NT2/D1 (cell line): ENCODE results near the gene BATF3.
"Not testable (repeated sequence)": the region's sequence is repeated elsewhere in the genome, so short reads cannot be mapped to it uniquely, and the experiment has no call there.

ENCODE experiments used
- DNase-seq: peaks from one replicate; pipeline ENCODE4 v3.0.0-alpha.2; 2011; ENCODE audit warnings: low read depth, low spot score
- H3K27me3 ChIP-seq: 2 replicates; pipeline ENCODE4 v1.6.0; 2011; ENCODE audit warnings: mild to moderate bottlenecking; ENCODE audit not compliant: insufficient read length, insufficient read depth
- H3K36me3 ChIP-seq: 2 replicates; pipeline ENCODE4 v1.6.1; 2011; ENCODE audit warnings: mild to moderate bottlenecking, low read length, mixed read lengths; ENCODE audit not compliant: insufficient read depth, insufficient read length
- H3K4me1 ChIP-seq: 2 replicates; pipeline ENCODE4 v1.5.1; 2011; ENCODE audit not compliant: insufficient read depth, insufficient read length
- H3K4me3 ChIP-seq: 2 replicates; pipeline ENCODE4 v1.5.1; 2011; ENCODE audit warnings: low read depth; ENCODE audit not compliant: insufficient read length
- H3K9ac ChIP-seq: 2 replicates; pipeline ENCODE4 v1.6.0; 2011; ENCODE audit warnings: low read depth; ENCODE audit not compliant: insufficient read length
- H3K9me3 ChIP-seq: 2 replicates; pipeline ENCODE4 v1.5.1; 2011; ENCODE audit warnings: mild to moderate bottlenecking, low read length; ENCODE audit not compliant: insufficient read depth
- SUZ12 ChIP-seq: IDR thresholded peaks from 2 replicates; pipeline ENCODE4 v1.6.1; 2011; ENCODE audit not compliant: insufficient read length, insufficient read depth; ENCODE audit errors: extremely low read depth
- YY1 ChIP-seq: IDR thresholded peaks from 2 replicates; pipeline ENCODE4 v1.6.1; 2011; ENCODE audit not compliant: insufficient read length, insufficient read depth
- ZNF274 ChIP-seq: IDR thresholded peaks from 2 replicates; pipeline ENCODE4 v1.6.1; 2011; ENCODE audit warnings: mild to moderate bottlenecking, low read depth, low read length

The BATF3 gene

GRCh38 chr1:212646588-212646987 is 53.1 kb downstream of the BATF3 start:
- no peak for DNase-seq
- H3K36me3 ChIP-seq: no peaks in the 10 kb centered on the region
- TF ChIP-seq YY1: no peak
- TF ChIP-seq SUZ12: no peak
- no peak for TF ChIP-seq ZNF274
- no peak overlapping the region for H3K4me3 ChIP-seq
- no peak overlapping the region for H3K9ac ChIP-seq
- H3K9me3 ChIP-seq: peaks cover 11% of the 10 kb centered on the region; the same call in 1 of the 2 replicates
- H3K4me1 ChIP-seq: no peaks in the 10 kb centered on the region
- no peaks in the 10 kb centered on the region for H3K27me3 ChIP-seq

- H3K9ac ChIP-seq: no peak overlapping the region
- H3K4me1 ChIP-seq: no peaks in the 10 kb centered on the region
- H3K27me3 ChIP-seq: no peaks in the 10 kb centered on the region
- DNase-seq: no peak
- H3K9me3 ChIP-seq: peaks cover 11% of the 10 kb centered on the region; the same call in 1 of the 2 replicates
- H3K36me3 ChIP-seq: no peaks in the 10 kb centered on the region
- no peak for TF ChIP-seq SUZ12
- no peak for TF ChIP-seq ZNF274
- no peak for TF ChIP-seq YY1
- no peak overlapping the region for H3K4me3 ChIP-seq
Measured at GRCh38 chr1:212645546-212646543, 53.8 kb downstream of the BATF3 start.

DNA sequence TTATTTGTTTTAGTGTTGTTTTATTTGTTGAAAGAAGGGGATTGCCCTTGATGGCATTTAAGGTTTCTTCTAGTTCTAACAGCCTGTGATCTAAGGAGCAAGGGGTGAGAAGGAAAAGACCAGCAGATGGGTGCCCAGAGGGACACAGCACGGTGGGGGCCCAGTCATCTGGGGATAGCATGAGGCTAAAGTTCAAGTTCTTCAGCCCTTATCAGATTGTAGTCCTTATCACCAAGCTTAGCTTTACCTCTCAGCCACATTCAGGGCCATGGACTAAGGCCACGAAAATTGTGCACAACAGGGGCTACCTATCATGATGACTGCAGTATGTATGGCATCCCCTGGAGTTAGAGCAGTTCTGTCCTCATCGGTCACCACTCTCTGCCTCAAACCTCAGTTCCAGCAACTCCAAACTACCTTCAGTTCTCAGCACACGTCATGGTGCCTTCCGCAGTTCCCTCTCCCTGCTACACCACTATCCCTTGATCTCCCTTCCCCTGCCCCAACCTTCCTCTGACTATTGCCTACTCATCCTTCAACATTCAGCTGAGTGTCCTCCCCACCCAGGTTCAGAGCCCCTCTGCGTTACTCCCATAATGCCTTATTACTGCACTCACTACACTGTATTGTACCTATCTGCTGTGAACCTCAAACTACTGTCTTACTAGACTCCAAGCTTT is 54.6 kb downstream of the BATF3 start:
- no peaks in the 10 kb centered on the region for H3K36me3 ChIP-seq
- H3K9ac ChIP-seq: no peak overlapping the region
- no peak for DNase-seq
- no peaks in the 10 kb centered on the region for H3K27me3 ChIP-seq
- peaks cover 11% of the 10 kb centered on the region; the same call in 1 of the 2 replicates for H3K9me3 ChIP-seq
- TF ChIP-seq SUZ12: no peak
- TF ChIP-seq YY1: no peak
- no peak for TF ChIP-seq ZNF274
- no peak overlapping the region for H3K4me3 ChIP-seq
- H3K4me1 ChIP-seq: no peaks in the 10 kb centered on the region

DNA sequence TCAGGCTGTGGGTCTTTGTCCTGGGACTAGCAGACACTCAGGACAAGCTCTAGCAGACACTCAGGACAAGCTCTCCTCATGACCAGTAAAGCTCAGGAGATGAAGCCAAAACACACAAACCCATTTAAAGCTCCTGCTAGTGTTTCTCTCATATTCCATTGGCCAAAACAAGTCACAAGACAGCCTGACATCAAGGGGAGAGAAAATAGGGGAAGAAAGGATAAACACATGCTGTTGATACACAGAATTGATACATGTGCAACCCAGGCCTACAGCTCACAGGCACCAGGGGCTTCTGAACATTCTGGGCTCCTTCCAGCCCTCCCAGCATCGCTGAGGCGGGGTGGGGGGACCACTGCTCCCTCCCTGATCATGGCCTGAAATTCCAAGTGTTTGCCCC is 55.8 kb downstream of the BATF3 start:
- Histone ChIP-seq H3K27me3 (no peaks in the 10 kb centered on the region), H3K4me1 (no peaks in the 10 kb centered on the region), H3K9ac (no peak overlapping the region), H3K9me3 (peaks cover 11% of the 10 kb centered on the region; the same call in 1 of the 2 replicates), H3K4me3 (no peak overlapping the region), H3K36me3 (no peaks in the 10 kb centered on the region)
- no peak for DNase-seq
- TF ChIP-seq SUZ12: no peak
- TF ChIP-seq ZNF274: no peak

- no peak for TF ChIP-seq SUZ12
- TF ChIP-seq YY1: no peak
- no peak for TF ChIP-seq ZNF274
- Histone ChIP-seq H3K4me1 (no peaks in the 10 kb centered on the region), H3K4me3 (no peak overlapping the region), H3K9me3 (peaks cover 11% of the 10 kb centered on the region; the same call in 1 of the 2 replicates), H3K9ac (no peak overlapping the region), H3K36me3 (no peaks in the 10 kb centered on the region), H3K27me3 (no peaks in the 10 kb centered on the region)
- no peak for DNase-seq
Measured at GRCh38 chr1:212641956-212642355, 57.7 kb downstream of the BATF3 start.

- H3K36me3 ChIP-seq: no peaks in the 10 kb centered on the region
- DNase-seq: no peak
- H3K4me1 ChIP-seq: no peaks in the 10 kb centered on the region
- TF ChIP-seq ZNF274 (no peak), SUZ12 (no peak), YY1 (no peak)
- no peak overlapping the region for H3K9ac ChIP-seq
- peaks cover 11% of the 10 kb centered on the region; the same call in 1 of the 2 replicates for H3K9me3 ChIP-seq
- no peak overlapping the region for H3K4me3 ChIP-seq
- H3K27me3 ChIP-seq: no peaks in the 10 kb centered on the region
Measured at GRCh38 chr1:212640223-212640878, 59.3 kb downstream of the BATF3 start.

DNA sequence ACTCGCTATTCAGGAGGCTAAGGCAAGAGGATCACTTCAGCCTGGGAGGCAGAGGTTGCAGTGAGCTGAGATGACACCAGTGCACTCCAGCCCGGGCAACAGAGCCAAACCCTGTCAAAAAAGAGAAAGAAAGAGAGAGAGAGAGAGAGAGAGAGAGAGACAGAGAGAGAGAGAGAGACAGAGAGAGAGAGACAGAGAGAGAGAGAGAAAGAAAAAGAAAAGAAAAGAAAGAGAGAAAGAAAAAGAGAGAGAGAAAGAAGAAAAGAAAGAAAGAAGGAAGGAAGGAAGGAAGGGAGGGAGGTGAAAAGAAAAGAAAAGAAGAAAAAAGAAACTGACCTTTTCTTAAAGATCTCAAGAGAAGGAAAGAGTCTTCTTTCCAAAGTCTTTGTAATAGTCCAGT is 60.1 kb downstream of the BATF3 start:
- not testable (repeated sequence) for H3K27me3 ChIP-seq, H3K4me3 ChIP-seq, DNase-seq, H3K4me1 ChIP-seq, H3K9ac ChIP-seq, H3K36me3 ChIP-seq
- H3K9me3 ChIP-seq: peaks cover 11% of the 10 kb centered on the region
